SU-DHL-6 (cell line): ENCODE measurements around the gene SPOCK1.

Experiments
- H2AFZ ChIP-seq: fragments of 200-600 bp; sonication (generic); 2 replicates; pipeline ENCODE4 v1.6.1; 2014; ENCODE audit warnings: low read depth, mild to moderate bottlenecking, moderate library complexity, mixed read lengths, antibody characterized with exemption, low read length; ENCODE audit not compliant: severe bottlenecking
- H3F3A ChIP-seq: fragments of 200-600 bp; shearing (Covaris generic); 2 replicates; pipeline ENCODE4 v1.6.0; 2016; ENCODE audit warnings: antibody characterized with exemption, mild to moderate bottlenecking; ENCODE audit not compliant: insufficient read depth
- H3K27ac ChIP-seq: fragments of 200-600 bp; sonication (generic); 2 replicates; pipeline ENCODE4 v1.5.1; 2016; ENCODE audit warnings: low read depth, mild to moderate bottlenecking, low read length, moderate library complexity, mixed read lengths
- H3K27me3 ChIP-seq: fragments of 200-600 bp; sonication (generic), shearing (Covaris generic); 2 replicates; pipeline ENCODE4 v1.6.0; 2014; ENCODE audit warnings: mild to moderate bottlenecking, low read length
- H3K36me3 ChIP-seq: fragments of 200-600 bp; sonication (generic); 2 replicates; pipeline ENCODE4 v1.6.1; 2014; ENCODE audit warnings: mild to moderate bottlenecking, low read length, mixed read lengths
- H3K4me2 ChIP-seq: fragments of 300-600, 200-600 bp; shearing (Covaris generic), sonication (generic); 2 replicates; pipeline ENCODE4 v1.6.0; 2014; ENCODE audit warnings: low read length, low read depth, mild to moderate bottlenecking; ENCODE audit not compliant: poor library complexity, severe bottlenecking
- H3K4me3 ChIP-seq: fragments of 200-600 bp; sonication (generic); 2 replicates; pipeline ENCODE4 v1.5.1; 2014; ENCODE audit warnings: antibody characterized with exemption, low read length, mild to moderate bottlenecking, mixed read lengths; ENCODE audit not compliant: insufficient read depth, poor library complexity, severe bottlenecking
- H3K79me2 ChIP-seq: fragments of 200-600 bp; sonication (generic); 2 replicates; pipeline ENCODE4 v1.6.1; 2014; ENCODE audit warnings: mild to moderate bottlenecking, low read length, moderate library complexity; ENCODE audit not compliant: insufficient read depth
- H3K9ac ChIP-seq: fragments of 200-600 bp; sonication (generic); 2 replicates; pipeline ENCODE4 v1.7.0; 2014; ENCODE audit warnings: mild to moderate bottlenecking, low read length
- H3K9me2 ChIP-seq: fragments of 200-600 bp; sonication (generic); replicated peaks from 2 replicates; pipeline ENCODE4 v1.6.1; 2014; ENCODE audit warnings: low read length; ENCODE audit not compliant: insufficient read depth
- H3K9me3 ChIP-seq: fragments of 200-600 bp; sonication (generic); 2 replicates; pipeline ENCODE4 v1.6.1; 2014; ENCODE audit warnings: low read length, mixed read lengths; ENCODE audit not compliant: insufficient read depth
- H4K20me1 ChIP-seq: fragments of 200-600 bp; sonication (generic); 2 replicates; pipeline ENCODE4 v1.6.1; 2014; ENCODE audit warnings: low read depth, mild to moderate bottlenecking, antibody characterized with exemption, low read length, moderate library complexity, mixed read lengths
- CTCF ChIP-seq: fragments of 200-600 bp; sonication (generic); IDR thresholded peaks from one replicate; pipeline ENCODE4 v1.5.1; 2017; ENCODE audit warnings: antibody characterized with exemption, mild to moderate bottlenecking, low read length, moderate library complexity; ENCODE audit not compliant: insufficient read depth, poor library complexity, severe bottlenecking
- EZH2phosphoT487 ChIP-seq: fragments of 200-600 bp; sonication (generic), shearing (Covaris generic); conservative IDR thresholded peaks from 2 replicates; pipeline ENCODE4 v1.6.1; 2018; ENCODE audit warnings: mild to moderate bottlenecking, antibody characterized with exemption, low read length, moderate library complexity, mixed read lengths

SPOCK1 gene

GRCh38 chr5:137082951-137083350 is 416.2 kb downstream of the SPOCK1 start:
- H3K9me2 ChIP-seq, result no peaks in the 10 kb centered on the region
- H4K20me1 ChIP-seq, result no peaks in the 10 kb centered on the region
- no peak overlapping the region for H3K27ac ChIP-seq
- no peak overlapping the region for H3K4me3 ChIP-seq
- no peak overlapping the region for H3K4me2 ChIP-seq
- no peak overlapping the region for H3K9ac ChIP-seq
- no peak overlapping the region for H2AFZ ChIP-seq
- no peaks in the 10 kb centered on the region for H3K79me2 ChIP-seq
- no peak for TF ChIP-seq CTCF
- no peak for TF ChIP-seq EZH2phosphoT487
- no peaks in the 10 kb centered on the region for H3F3A ChIP-seq
- H3K9me3 ChIP-seq, result no peaks in the 10 kb centered on the region
- no peaks in the 10 kb centered on the region for H3K36me3 ChIP-seq
- H3K27me3 ChIP-seq, result no peaks in the 10 kb centered on the region

GRCh38 chr5:137078171-137078665 is 420.9 kb downstream of the SPOCK1 start:
- H3K79me2 ChIP-seq, result no peaks in the 10 kb centered on the region
- peaks cover 8% of the 10 kb centered on the region for H3F3A ChIP-seq
- H3K9me2 ChIP-seq, result no peaks in the 10 kb centered on the region
- no peak overlapping the region for H3K4me2 ChIP-seq
- no peaks in the 10 kb centered on the region for H4K20me1 ChIP-seq
- no peak overlapping the region for H3K9ac ChIP-seq
- no peak overlapping the region for H3K27ac ChIP-seq
- no peaks in the 10 kb centered on the region for H3K9me3 ChIP-seq
- no peak for TF ChIP-seq CTCF
- no peak overlapping the region for H3K4me3 ChIP-seq
- no peaks in the 10 kb centered on the region for H3K27me3 ChIP-seq
- no peaks in the 10 kb centered on the region for H3K36me3 ChIP-seq
- no peak overlapping the region for H2AFZ ChIP-seq

- Histone ChIP-seq H3K4me3 (no peak overlapping the region), H3K27ac (peak overlapping the region; percentile 31; the same call in 1 of the 2 replicates), H3K79me2 (no peaks in the 10 kb centered on the region), H3K27me3 (no peaks in the 10 kb centered on the region), H3K9me3 (no peaks in the 10 kb centered on the region), H3K9ac (no peak overlapping the region), H3F3A (peaks cover 25% of the 10 kb centered on the region), H4K20me1 (no peaks in the 10 kb centered on the region), H3K36me3 (no peaks in the 10 kb centered on the region), H3K9me2 (no peaks in the 10 kb centered on the region), H3K4me2 (no peak overlapping the region), H2AFZ (peak overlapping the region; percentile 52)
- TF ChIP-seq EZH2phosphoT487 (no peak), CTCF (peak; percentile 89)
These were observed 423.8 kb downstream of the SPOCK1 start for GRCh38 chr5:137075163-137075970.
